Astrocyte (in vitro differentiated cells and primary cell): Measurements from ENCODE around the gene PHKG2.

Experiments used
- CTCF ChIP-seq: IDR thresholded peaks from 2 replicates; pipeline ENCODE4 v1.5.1; 2011; ENCODE audit warnings: low read depth, mild to moderate bottlenecking, inconsistent platforms, low read length, moderate library complexity; ENCODE audit not compliant: insufficient read depth
- EZH2 ChIP-seq: IDR thresholded peaks from 2 replicates; pipeline ENCODE4 v1.6.1; 2012; ENCODE audit warnings: mild to moderate bottlenecking, low read length, inconsistent platforms; ENCODE audit not compliant: insufficient read depth

GRCh38 chr16:30741461-30741914 is 6.7 kb upstream of the PHKG2 start:
- no peak for TF ChIP-seq CTCF
- TF ChIP-seq EZH2: no peak
